HEK293T (cell line): ENCODE results near the gene CALML5.

Experiments
- FOXK2 ChIP-seq: fragments of 450-650 bp; IDR thresholded peaks from 2 replicates; pipeline ENCODE4 v1.6.1; 2016; ENCODE audit warnings: mild to moderate bottlenecking
- FOXM1 ChIP-seq: fragments of 450-650 bp; IDR thresholded peaks from 2 replicates; pipeline ENCODE4 v1.6.1; 2017; ENCODE audit warnings: mild to moderate bottlenecking, borderline replicate concordance

GRCh38 chr10:5544216-5544805 is 44.9 kb upstream of the CALML5 start:
- TF ChIP-seq FOXM1 (no peak), FOXK2 (no peak)
